K562 (cell line): ENCODE measurements around the gene C1D. TPM values are rescaled to one million over a fixed set of nuclear protein-coding genes. Genes with fewer than 3 reads are reported as not detected.

Source experiments
- ATAC-seq: fragments of 200-7000 bp; cut with Tn5 transposase; 3 replicates; pipeline ENCODE4 v1.9.1; 2020; ENCODE audit warnings: moderate library complexity
- BruUV-seq: library from RNA; stranded (reverse); fragments of 400-500 nt; replicated peaks from 2 replicates; lab custom pipeline; 2021; lab: Mats Ljungman, UMichigan
- CTCF ChIA-PET: fragments of 300-600 bp; formaldehyde crosslinking; extraction: SDS; loops from one replicate; lab custom pipeline; 2021; ENCODE audit warnings: low intra/inter-chr PET ratio; lab: Yijun Ruan, JAX
- POLR2A ChIA-PET: fragments of 300-600, 350-650 bp; sonication (Branson Sonifier 250); formaldehyde crosslinking; extraction: SDS; loops from one replicate; lab custom pipeline; 2021; ENCODE audit warnings: antibody characterized with exemption, inconsistent platforms; lab: Yijun Ruan, JAX
- DNase-seq, 4 experiments: peaks; one replicate each; pipeline versions ENCODE4 v3.0.0 to v3.0.0-alpha.2; 2011 to 2018; ENCODE audit warnings: low spot score in 3 of 4, mixed read lengths in 3 of 4; ENCODE audit errors: extremely low read depth in 1 of 4
- FAIRE-seq: peaks from 2 replicates; lab custom pipeline; 2011; peaks lifted over from hg19 to GRCh38; lab: Jason Lieb, UNC
- H2AFZ ChIP-seq: 2 replicates; pipeline ENCODE4 v1.6.0; 2011; ENCODE audit warnings: low read depth, low read length, control low read depth, inconsistent platforms
- H3K27ac ChIP-seq: fragments of 200-600 bp; 3 replicates; pipeline ENCODE4 v1.8.0; 2011; ENCODE audit warnings: low read depth, mild to moderate bottlenecking, control low read depth, inconsistent platforms, low read length, moderate library complexity, mixed read lengths; ENCODE audit errors: extremely low read depth
- H3K27me3 ChIP-seq, 2 experiments: fragments of 300-600 bp in 1 of 2; 2 replicates in 1 of 2; 3 replicates in 1 of 2; pipeline versions ENCODE4 v1.6.0 to v1.8.0; 2011; ENCODE audit warnings: inconsistent platforms in 2 of 2, low read length in 2 of 2, mild to moderate bottlenecking in 1 of 2, mixed read lengths in 1 of 2, moderate library complexity in 1 of 2; ENCODE audit not compliant: control insufficient read depth in 2 of 2, insufficient read depth in 2 of 2
- H3K36me3 ChIP-seq: fragments of 300-600 bp; 3 replicates; pipeline ENCODE4 v1.8.0; 2011; ENCODE audit warnings: mild to moderate bottlenecking, low read length, inconsistent platforms; ENCODE audit not compliant: control insufficient read depth, insufficient read depth
- H3K4me1 ChIP-seq, 2 experiments: fragments of 200-600 bp in 1 of 2; replicated peaks in 1 of 2; 2 replicates in 1 of 2; 3 replicates in 1 of 2; pipeline versions ENCODE4 v1.5.1 to v1.8.0; 2011; ENCODE audit warnings: inconsistent platforms in 2 of 2, low read length in 2 of 2, mild to moderate bottlenecking in 1 of 2, mixed read lengths in 1 of 2, moderate library complexity in 1 of 2; ENCODE audit not compliant: control insufficient read depth in 2 of 2, insufficient read depth in 2 of 2
- H3K4me2 ChIP-seq: 2 replicates; pipeline ENCODE4 v1.6.1; 2011; ENCODE audit warnings: low read length, control low read depth, inconsistent platforms, mixed read lengths; ENCODE audit not compliant: insufficient read depth
- H3K4me3 ChIP-seq: fragments of 200-600 bp; sonication (generic), shearing (Covaris generic); 2 replicates; pipeline ENCODE4 v1.5.1; 2016; ENCODE audit warnings: control low read depth, inconsistent platforms
- H3K79me2 ChIP-seq: fragments of 200-600 bp; 3 replicates; pipeline ENCODE4 v1.8.0; 2011; ENCODE audit warnings: low read length, inconsistent platforms; ENCODE audit not compliant: control insufficient read depth, insufficient read depth
- H3K9ac ChIP-seq, 2 experiments: 2 replicates each; pipeline versions ENCODE4 v1.6.0 to v1.6.1; 2011; ENCODE audit warnings: low read depth in 2 of 2, low read length in 2 of 2, control low read depth in 1 of 2, inconsistent platforms in 1 of 2, mild to moderate bottlenecking in 1 of 2, mixed read lengths in 1 of 2; ENCODE audit not compliant: insufficient read depth in 1 of 2
- H3K9me1 ChIP-seq: one replicate; pipeline ENCODE4 v1.6.0; 2011; ENCODE audit warnings: inconsistent platforms, mild to moderate bottlenecking, low read length, moderate library complexity; ENCODE audit not compliant: control insufficient read depth, insufficient read depth
- H3K9me3 ChIP-seq: replicated peaks from 2 replicates; pipeline ENCODE4 v1.5.1; 2011; ENCODE audit warnings: low read depth, low read length, inconsistent platforms; ENCODE audit not compliant: control insufficient read depth, insufficient read depth
- H4K20me1 ChIP-seq: replicated peaks from 2 replicates; pipeline ENCODE4 v1.6.1; 2011; ENCODE audit warnings: low read length, inconsistent platforms, mixed read lengths; ENCODE audit not compliant: control insufficient read depth, insufficient read depth
- BRD4 ChIP-seq: fragments of 200-600 bp; sonication (generic); IDR thresholded peaks from 2 replicates; pipeline ENCODE4 v1.6.1; 2017; ENCODE audit warnings: inconsistent platforms
- FOXP1 ChIP-seq: sonication (generic); formaldehyde crosslinking; IDR thresholded peaks from 2 replicates; pipeline ENCODE4 v1.8.0; 2022; ENCODE audit warnings: mild to moderate bottlenecking, missing genetic modification reagents
- HDAC8 ChIP-seq: fragments of 450-650 bp; IDR thresholded peaks from 2 replicates; pipeline ENCODE4 v1.6.1; 2016; ENCODE audit warnings: mild to moderate bottlenecking, missing genetic modification characterization, moderate library complexity, missing compliant biosample characterization
- IRF2 ChIP-seq: sonication (generic); formaldehyde crosslinking; IDR thresholded peaks from 2 replicates; pipeline ENCODE4 v1.8.1; 2022; ENCODE audit warnings: mild to moderate bottlenecking, missing genetic modification reagents
- NFIC ChIP-seq: fragments of 450-650 bp; IDR thresholded peaks from 2 replicates; pipeline ENCODE4 v1.6.1; 2017; ENCODE audit warnings: mild to moderate bottlenecking, inconsistent platforms
- PHF20 ChIP-seq: fragments of 450-650 bp; IDR thresholded peaks from 2 replicates; pipeline ENCODE4 v1.6.1; 2018; ENCODE audit not compliant: partially characterized antibody
- ZFP36 ChIP-seq: fragments of 150-350 bp; IDR thresholded peaks from 2 replicates; pipeline ENCODE4 v1.6.1; 2018; ENCODE audit warnings: low read length, low read depth; ENCODE audit not compliant: partially characterized antibody
- ZNF316 ChIP-seq: fragments of 450-650 bp; IDR thresholded peaks from 2 replicates; pipeline ENCODE4 v1.6.1; 2016
- ZNF408 ChIP-seq: fragments of 250-450 bp; sonication (Bioruptor Pico); IDR thresholded peaks from 2 replicates; pipeline ENCODE4 v1.4.0; 2020; ENCODE audit warnings: low read depth, mild to moderate bottlenecking, moderate library complexity
- ZNF695 ChIP-seq: fragments of 450-650 bp; formaldehyde crosslinking; IDR thresholded peaks from 2 replicates; pipeline ENCODE4 v1.4.0; 2020; ENCODE audit warnings: mild to moderate bottlenecking, moderate library complexity
- ZNF717 ChIP-seq: fragments of 250-450 bp; sonication (Bioruptor Pico); IDR thresholded peaks from 2 replicates; pipeline ENCODE4 v1.5.0; 2021
- WGBS: fragments of 100-300 bp; shearing (Covaris generic); methylation state at CpG from one replicate; pipeline ENCODE4 v1.1.6; 2016; ENCODE audit warnings: low coverage, mixed read lengths; ENCODE audit not compliant: insufficient coverage; ENCODE audit errors: missing lambda C conversion rate; 5-methylcytosine and 5-hydroxymethylcytosine counted together
- in situ Hi-C: fragments of 300-500 bp; cut with MboI; formaldehyde crosslinking; loops from 4 replicates; pipeline ENCODE4 v1.15.0; 2018; ENCODE audit warnings: inconsistent platforms, mixed read lengths
- intact Hi-C: fragments of 100-400 bp; cut with micrococcal nuclease; formaldehyde crosslinking; loops from 2 replicates; pipeline ENCODE4 v1.14.2; 2022
- polyA plus RNA-seq, 8 experiments: library from polyadenylated mRNA; depleted of rRNA in 4 of 8; stranded (reverse) in 5 of 8; unstranded in 3 of 8; fragments of >200 nt; fragmentation: Nextera tagmentation in 2 of 8; fragmentation: Illumina TruSeq in 1 of 8; extraction: Ambion mirVana in 2 of 8; extraction: Trizol in 1 of 8; gene quantifications; 2 replicates each; pipeline versions ENCODE4 v1.2.1 to v1.2.3, GENCODE V29; 2011 to 2014; ENCODE audit warnings: inconsistent platforms in 1 of 8, missing spikeins in 1 of 8
- total RNA-seq, 7 experiments: library from RNA; depleted of rRNA in 6 of 7; stranded (reverse); fragments of >200 nt in 6 of 7; fragmentation: Illumina TruSeq in 2 of 7; extraction: Trizol in 2 of 7; gene quantifications; 2 replicates each; pipeline versions ENCODE4 v1.2.1 to v1.2.3, GENCODE V29; 2011 to 2021; ENCODE audit warnings: low replicate concordance in 1 of 7
- TF ChIP-seq, protein P1 (sequence below): sonication (generic); formaldehyde crosslinking; IDR thresholded peaks from 2 replicates; pipeline ENCODE4 v1.8.0; 2022; ENCODE audit warnings: mild to moderate bottlenecking, missing genetic modification reagents
- TF ChIP-seq, protein P2 (sequence below): fragments of 250-450 bp; sonication (Bioruptor Pico); IDR thresholded peaks from 2 replicates; pipeline ENCODE4 v1.5.0; 2021; ENCODE audit warnings: mild to moderate bottlenecking, borderline replicate concordance

The C1D gene
- total and polyA plus RNA-seq, 9 of the 15 experiments (the other 6 are each of a cell fraction or from before 2014, with no cell fraction given), result 33.2 to 123 (median 56.5) TPM

DNA sequence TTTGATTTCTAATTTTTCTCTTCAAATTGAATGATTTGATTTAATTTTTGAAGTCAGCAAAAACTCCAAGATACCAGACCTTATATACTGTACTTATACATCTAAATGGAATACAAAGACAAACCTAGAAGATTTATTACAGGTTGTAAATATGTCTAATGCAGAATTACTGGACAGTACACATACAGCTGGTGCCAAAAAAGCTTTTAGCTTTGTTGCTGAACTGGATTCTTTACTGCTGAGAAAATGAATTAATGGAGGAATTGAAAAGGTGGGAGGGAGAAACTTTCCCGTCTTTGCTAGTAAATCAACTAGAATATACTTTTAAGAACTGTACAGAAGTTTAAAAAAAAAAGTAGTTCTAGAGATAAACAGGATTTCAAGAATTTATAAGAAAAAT, 17.5 kb downstream of the C1D start:
- ATAC-seq (no peak), FAIRE-seq (no peak), DNase-seq (no peak)
- Histone ChIP-seq H3K9me1 (no peaks in the 10 kb centered on the region), H3K79me2 (peaks cover 29% of the 10 kb centered on the region; the same call in 2 of the 3 replicates), H3K27ac (no peak overlapping the region), H3K9me3 (no peaks in the 10 kb centered on the region), H3K36me3 (peaks cover 28% of the 10 kb centered on the region; the same call in 2 of the 3 replicates)
- WGBS, result 88% methylated on average over 1 of the region's 1 CpG
- intact Hi-C loops, result no loop called here
- CTCF ChIA-PET, result no interaction called here
- no TSS peak for BruUV-seq
- 0 out of 2 replicates have a peak, but pooled peaks have one; percentile 30 for TF ChIP-seq ZNF316
- no peak for TF ChIP-seq PHF20
- TF ChIP-seq, all 486 proteins: peak for 1
- in situ Hi-C loops, result no loop called here
- Histone ChIP-seq H3K4me2 (no peak overlapping the region), H4K20me1 (no peaks in the 10 kb centered on the region), H2AFZ (no peak overlapping the region), H3K9ac (no peak overlapping the region), H3K27me3 (no peaks in the 10 kb centered on the region), H3K4me3 (no peak overlapping the region), H3K4me1 (no peaks in the 10 kb centered on the region)
- POLR2A ChIA-PET, result interaction anchor here (1.0 kb wide), 1 partner anchor 9 kb away, joined by 4 read pairs; no protein-coding TSS in a partner anchor

DNA sequence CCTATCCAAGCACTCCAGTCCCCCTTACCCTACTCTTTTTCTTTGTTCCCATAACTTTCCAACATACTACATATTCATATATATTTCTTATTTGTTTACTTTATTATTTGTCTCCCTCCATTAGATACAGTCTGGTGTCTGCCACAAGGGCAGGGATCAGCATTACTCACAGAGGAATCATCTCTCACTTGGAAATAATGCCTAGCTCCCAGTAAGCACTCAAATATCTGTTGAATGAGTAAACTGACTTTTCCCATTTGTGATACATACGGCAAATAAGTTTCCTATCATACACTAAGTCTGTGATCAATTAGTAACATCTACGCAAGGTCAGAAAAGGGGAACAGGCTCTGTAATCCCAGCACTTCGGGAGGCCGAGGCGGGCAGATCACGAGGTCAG, 18.7 kb downstream of the C1D start:
- H4K20me1 ChIP-seq, result no peaks in the 10 kb centered on the region
- ATAC-seq, result no peak
- FAIRE-seq, result no peak
- CTCF ChIA-PET, result no interaction called here
- no peak overlapping the region for H2AFZ ChIP-seq
- no peak overlapping the region for H3K9ac ChIP-seq
- in situ Hi-C loops (no loop called here), intact Hi-C loops (no loop called here)
- POLR2A ChIA-PET, result interaction anchor here (1.1 kb wide), 1 partner anchor 19 kb away, joined by 3 read pairs; the partner anchor contains the start of gene C1D
- H3K4me3 ChIP-seq, result no peak overlapping the region
- no peaks in the 10 kb centered on the region for H3K27me3 ChIP-seq
- no peak overlapping the region for H3K4me2 ChIP-seq
- H3K27ac ChIP-seq, result no peak overlapping the region
- H3K36me3 ChIP-seq, result peaks cover 28% of the 10 kb centered on the region; the same call in 2 of the 3 replicates
- H3K9me1 ChIP-seq, result no peaks in the 10 kb centered on the region
- DNase-seq, result no peak
- no peaks in the 10 kb centered on the region for H3K9me3 ChIP-seq
- H3K4me1 ChIP-seq, result no peaks in the 10 kb centered on the region
- H3K79me2 ChIP-seq, result peaks cover 17% of the 10 kb centered on the region; the same call in 2 of the 3 replicates
- 96% methylated on average over 6 of the region's 6 CpGs for WGBS
- no TSS peak for BruUV-seq
- TF ChIP-seq, protein P1, sequence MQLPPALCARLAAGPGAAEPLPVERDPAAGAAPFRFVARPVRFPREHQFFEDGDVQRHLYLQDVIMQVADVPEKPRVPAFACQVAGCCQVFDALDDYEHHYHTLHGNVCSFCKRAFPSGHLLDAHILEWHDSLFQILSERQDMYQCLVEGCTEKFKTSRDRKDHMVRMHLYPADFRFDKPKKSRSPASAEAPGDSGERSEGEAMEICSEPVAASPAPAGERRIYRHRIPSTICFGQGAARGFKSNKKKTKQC (CRISPR knock-in tag), result no peak
- TF ChIP-seq HDAC8, result no peak
- TF ChIP-seq ZFP36, result no peak
- no peak for TF ChIP-seq ZNF717
- TF ChIP-seq NFIC, result no peak
- no peak for TF ChIP-seq BRD4
- no peak for TF ChIP-seq FOXP1
- no peak for TF ChIP-seq ZNF408 (CRISPR knock-in tag)
- TF ChIP-seq IRF2 (CRISPR knock-in tag), result no peak
- no peak for TF ChIP-seq ZNF695 (CRISPR knock-in tag)
- TF ChIP-seq, protein P2, sequence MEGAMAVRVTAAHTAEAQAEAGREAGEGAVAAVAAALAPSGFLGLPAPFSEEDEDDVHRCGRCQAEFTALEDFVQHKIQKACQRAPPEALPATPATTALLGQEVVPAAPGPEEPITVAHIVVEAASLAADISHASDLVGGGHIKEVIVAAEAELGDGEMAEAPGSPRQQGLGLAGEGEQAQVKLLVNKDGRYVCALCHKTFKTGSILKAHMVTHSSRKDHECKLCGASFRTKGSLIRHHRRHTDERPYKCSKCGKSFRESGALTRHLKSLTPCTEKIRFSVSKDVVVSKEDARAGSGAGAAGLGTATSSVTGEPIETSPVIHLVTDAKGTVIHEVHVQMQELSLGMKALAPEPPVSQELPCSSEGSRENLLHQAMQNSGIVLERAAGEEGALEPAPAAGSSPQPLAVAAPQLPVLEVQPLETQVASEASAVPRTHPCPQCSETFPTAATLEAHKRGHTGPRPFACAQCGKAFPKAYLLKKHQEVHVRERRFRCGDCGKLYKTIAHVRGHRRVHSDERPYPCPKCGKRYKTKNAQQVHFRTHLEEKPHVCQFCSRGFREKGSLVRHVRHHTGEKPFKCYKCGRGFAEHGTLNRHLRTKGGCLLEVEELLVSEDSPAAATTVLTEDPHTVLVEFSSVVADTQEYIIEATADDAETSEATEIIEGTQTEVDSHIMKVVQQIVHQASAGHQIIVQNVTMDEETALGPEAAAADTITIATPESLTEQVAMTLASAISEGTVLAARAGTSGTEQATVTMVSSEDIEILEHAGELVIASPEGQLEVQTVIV, result no peak
